ENCODE data around the gene BCL2L13. TPM values are rescaled to one million over a fixed set of nuclear protein-coding genes. Genes with fewer than 3 reads are reported as not detected.
"Not testable (repeated sequence)": the region's sequence is repeated elsewhere in the genome, so short reads cannot be mapped to it uniquely, and the experiment has no call there.

The BCL2L13 gene
- total RNA-seq, 1 donor from 2014 or later, result 42.6 TPM

DNA sequence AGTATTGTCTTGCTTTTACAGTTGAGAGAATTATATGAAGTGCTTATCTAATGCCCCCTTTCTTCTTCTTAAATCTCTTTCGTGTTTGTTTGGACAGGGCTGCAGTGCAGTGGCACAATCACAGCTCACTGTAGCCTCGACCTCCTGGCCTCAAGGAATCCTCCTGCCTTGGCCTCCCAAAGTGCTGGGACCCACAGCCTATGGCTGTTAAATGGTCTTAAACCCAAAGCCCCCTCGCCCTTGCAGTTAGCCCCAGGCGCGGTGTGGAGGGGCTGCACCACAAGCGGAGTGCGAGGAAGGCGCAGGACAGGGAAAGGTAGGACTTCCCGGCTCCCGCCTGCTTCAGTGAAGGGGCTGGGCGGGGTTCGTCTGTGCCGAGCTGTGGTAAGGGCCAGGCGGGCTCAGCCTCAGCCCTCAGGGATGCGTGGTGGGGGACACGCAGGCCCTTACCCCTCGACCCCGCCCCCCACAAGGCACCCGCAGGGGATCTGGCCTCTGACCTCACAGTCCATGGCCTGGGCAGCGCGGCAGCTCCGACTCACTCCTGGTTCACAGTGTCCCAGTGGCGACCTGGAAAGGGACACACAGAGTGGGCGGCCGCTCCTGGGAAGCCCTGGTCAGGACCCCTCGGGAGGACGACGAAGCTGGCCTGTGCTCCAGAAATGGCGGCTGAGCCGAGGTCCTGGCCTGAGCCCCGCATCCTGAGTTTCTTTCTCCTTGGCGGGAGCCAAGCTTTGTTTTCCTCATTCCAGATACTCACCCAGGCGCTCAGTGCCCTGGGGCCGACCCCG, 111.2 kb downstream of the BCL2L13 start:
- no peaks in the 10 kb centered on the region for H3K4me1 Mint-ChIP-seq (ENCODE audit: low read depth, unreplicated experiment)
- H3K27ac Mint-ChIP-seq (ENCODE audit: unreplicated experiment), result no peak overlapping the region
- no peak overlapping the region for H3K4me3 Mint-ChIP-seq (ENCODE audit: unreplicated experiment)
- H3K27me3 Mint-ChIP-seq (ENCODE audit: unreplicated experiment), result peaks cover 2% of the 10 kb centered on the region
- TF ChIP-seq, protein P1, sequence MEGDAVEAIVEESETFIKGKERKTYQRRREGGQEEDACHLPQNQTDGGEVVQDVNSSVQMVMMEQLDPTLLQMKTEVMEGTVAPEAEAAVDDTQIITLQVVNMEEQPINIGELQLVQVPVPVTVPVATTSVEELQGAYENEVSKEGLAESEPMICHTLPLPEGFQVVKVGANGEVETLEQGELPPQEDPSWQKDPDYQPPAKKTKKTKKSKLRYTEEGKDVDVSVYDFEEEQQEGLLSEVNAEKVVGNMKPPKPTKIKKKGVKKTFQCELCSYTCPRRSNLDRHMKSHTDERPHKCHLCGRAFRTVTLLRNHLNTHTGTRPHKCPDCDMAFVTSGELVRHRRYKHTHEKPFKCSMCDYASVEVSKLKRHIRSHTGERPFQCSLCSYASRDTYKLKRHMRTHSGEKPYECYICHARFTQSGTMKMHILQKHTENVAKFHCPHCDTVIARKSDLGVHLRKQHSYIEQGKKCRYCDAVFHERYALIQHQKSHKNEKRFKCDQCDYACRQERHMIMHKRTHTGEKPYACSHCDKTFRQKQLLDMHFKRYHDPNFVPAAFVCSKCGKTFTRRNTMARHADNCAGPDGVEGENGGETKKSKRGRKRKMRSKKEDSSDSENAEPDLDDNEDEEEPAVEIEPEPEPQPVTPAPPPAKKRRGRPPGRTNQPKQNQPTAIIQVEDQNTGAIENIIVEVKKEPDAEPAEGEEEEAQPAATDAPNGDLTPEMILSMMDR (IDR thresholded peaks at IDR 0.05; ENCODE audit: partially characterized antibody, unreplicated experiment), result no peak
- H3K36me3 Mint-ChIP-seq (ENCODE audit: unreplicated experiment), result no peaks in the 10 kb centered on the region
- H3K9me3 Mint-ChIP-seq (ENCODE audit: unreplicated experiment), result no peaks in the 10 kb centered on the region
- DNase-seq, result no peak

DNA sequence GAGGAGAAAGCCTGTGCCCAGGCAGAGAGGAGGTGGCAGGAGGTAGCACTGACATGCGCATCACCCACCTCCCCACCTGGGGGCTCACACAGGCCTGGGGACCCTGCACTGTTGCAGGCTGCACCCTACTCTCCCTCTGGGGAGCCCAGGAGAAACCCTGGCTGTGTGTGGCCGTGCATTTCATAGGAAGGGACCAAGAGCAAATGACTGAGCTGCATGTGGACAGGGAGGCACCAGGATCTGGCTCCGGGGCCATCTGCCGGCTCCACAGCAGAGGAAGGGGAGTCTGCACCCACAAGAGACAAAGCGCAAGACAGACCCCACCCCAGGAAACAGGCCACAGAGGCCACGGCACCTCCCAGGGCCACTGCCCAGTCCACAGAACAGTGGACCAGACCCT, 113.0 kb downstream of the BCL2L13 start:
- Mint-ChIP-seq H3K9me3 (ENCODE audit: unreplicated experiment) (peaks cover 2% of the 10 kb centered on the region), H3K4me1 (ENCODE audit: low read depth, unreplicated experiment) (no peaks in the 10 kb centered on the region), H3K4me3 (ENCODE audit: unreplicated experiment) (no peak overlapping the region), H3K27ac (ENCODE audit: unreplicated experiment) (no peak overlapping the region), H3K36me3 (ENCODE audit: unreplicated experiment) (no peaks in the 10 kb centered on the region), H3K27me3 (ENCODE audit: unreplicated experiment) (peaks cover 1% of the 10 kb centered on the region)
- TF ChIP-seq, protein P1 (IDR thresholded peaks at IDR 0.05; ENCODE audit: partially characterized antibody, unreplicated experiment), result no peak
- no peak for DNase-seq

DNA sequence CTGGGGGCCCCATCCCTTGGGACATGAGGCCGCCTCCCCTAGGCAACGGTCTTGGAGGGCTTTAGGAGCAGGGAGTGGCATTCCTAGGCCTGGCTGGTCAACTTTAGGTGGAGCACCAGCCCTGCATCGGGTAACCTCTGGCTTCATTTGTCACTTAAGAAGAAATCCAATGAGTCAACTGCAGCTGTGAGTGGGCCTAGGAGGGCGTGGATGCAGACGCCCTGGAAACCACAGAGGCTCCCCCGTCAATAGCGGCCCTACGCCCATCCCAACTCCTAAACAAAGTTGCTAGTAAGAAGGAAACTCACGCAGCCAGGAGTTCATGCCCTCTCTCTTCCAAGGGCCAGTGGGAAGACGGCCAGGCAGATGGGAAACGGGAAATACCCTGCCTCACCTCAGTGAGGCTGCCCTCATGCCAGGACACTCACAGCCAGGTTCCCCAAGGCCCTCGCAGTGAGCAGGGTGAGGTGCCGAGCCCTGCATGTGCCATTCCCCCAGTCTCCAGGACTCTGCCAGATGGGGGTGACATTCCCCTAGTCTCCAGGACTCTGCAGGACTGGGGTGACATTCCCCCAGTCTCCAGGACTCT, 114.9 kb downstream of the BCL2L13 start:
- no peaks in the 10 kb centered on the region for H3K36me3 Mint-ChIP-seq (ENCODE audit: unreplicated experiment)
- H3K4me1 Mint-ChIP-seq (ENCODE audit: low read depth, unreplicated experiment), result no peaks in the 10 kb centered on the region
- TF ChIP-seq, protein P1 (IDR thresholded peaks at IDR 0.05; ENCODE audit: partially characterized antibody, unreplicated experiment), result no peak
- H3K4me3 Mint-ChIP-seq (ENCODE audit: unreplicated experiment), result no peak overlapping the region
- no peak for DNase-seq
- H3K27ac Mint-ChIP-seq (ENCODE audit: unreplicated experiment), result no peak overlapping the region
- peaks cover 1% of the 10 kb centered on the region for H3K27me3 Mint-ChIP-seq (ENCODE audit: unreplicated experiment)
- peaks cover 2% of the 10 kb centered on the region for H3K9me3 Mint-ChIP-seq (ENCODE audit: unreplicated experiment)

DNA sequence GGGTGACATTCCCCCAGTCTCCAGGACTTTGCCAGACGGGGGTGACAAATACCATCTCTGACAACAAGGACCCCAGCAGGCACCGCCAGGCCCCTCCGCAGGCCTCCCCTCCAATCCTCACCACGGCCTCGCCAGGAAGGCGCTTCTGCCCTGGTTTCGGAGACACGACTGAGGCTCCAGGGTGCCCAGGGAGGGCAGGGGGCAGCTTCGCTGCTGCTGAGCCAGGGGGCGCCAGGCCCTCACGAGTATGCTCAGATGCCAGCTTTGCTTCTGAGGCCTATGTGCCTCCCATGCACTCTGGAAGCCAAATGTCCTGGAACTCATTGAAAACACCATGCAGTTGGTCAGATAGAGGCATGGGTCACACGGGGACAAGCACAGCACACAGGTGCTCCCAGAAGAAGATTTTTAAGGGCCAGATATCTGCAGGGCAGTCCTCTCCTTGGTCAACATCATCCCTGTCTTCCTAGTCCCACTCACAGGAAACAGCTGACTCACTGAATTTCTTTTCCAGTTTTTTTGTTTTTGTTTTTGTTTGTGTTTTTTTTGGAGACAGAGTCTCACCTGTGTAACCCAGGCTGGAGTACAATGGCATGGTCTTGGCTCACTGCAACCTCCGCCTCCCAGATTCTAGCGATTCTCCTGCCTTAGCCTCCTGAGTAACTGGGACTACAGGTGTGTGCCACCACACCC, 115.8 kb downstream of the BCL2L13 start:
- peaks cover 1% of the 10 kb centered on the region for H3K27me3 Mint-ChIP-seq (ENCODE audit: unreplicated experiment)
- H3K9me3 Mint-ChIP-seq (ENCODE audit: unreplicated experiment), result peaks cover 2% of the 10 kb centered on the region
- no peaks in the 10 kb centered on the region for H3K4me1 Mint-ChIP-seq (ENCODE audit: low read depth, unreplicated experiment)
- no peaks in the 10 kb centered on the region for H3K36me3 Mint-ChIP-seq (ENCODE audit: unreplicated experiment)
- TF ChIP-seq, protein P1 (IDR thresholded peaks at IDR 0.05; ENCODE audit: partially characterized antibody, unreplicated experiment), result no peak
- H3K27ac Mint-ChIP-seq (ENCODE audit: unreplicated experiment), result no peak overlapping the region
- no peak overlapping the region for H3K4me3 Mint-ChIP-seq (ENCODE audit: unreplicated experiment)
- DNase-seq, result no peak

DNA sequence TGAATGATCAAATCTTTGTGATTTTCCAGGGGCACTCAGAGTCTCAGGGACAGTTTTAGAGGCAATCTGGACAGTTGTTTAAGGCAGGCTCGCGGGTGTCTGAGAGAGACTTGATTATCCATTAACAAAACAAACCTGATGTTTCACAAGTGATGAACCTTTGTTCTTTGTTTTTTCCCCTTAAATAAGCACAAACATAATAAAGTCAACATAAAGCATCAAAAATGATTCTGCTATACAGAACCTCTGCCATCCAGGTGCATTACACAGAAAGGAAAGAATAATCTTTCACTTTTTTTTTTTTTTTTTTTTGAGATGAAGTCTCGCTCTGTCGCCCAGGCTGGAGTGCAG, 122.6 kb downstream of the BCL2L13 start:
- no peaks in the 10 kb centered on the region for H3K36me3 Mint-ChIP-seq (ENCODE audit: unreplicated experiment)
- H3K9me3 Mint-ChIP-seq (ENCODE audit: unreplicated experiment), result peaks cover 3% of the 10 kb centered on the region
- H3K4me1 Mint-ChIP-seq (ENCODE audit: low read depth, unreplicated experiment), result no peaks in the 10 kb centered on the region
- no peak overlapping the region for H3K27ac Mint-ChIP-seq (ENCODE audit: unreplicated experiment)
- TF ChIP-seq, protein P1 (IDR thresholded peaks at IDR 0.05; ENCODE audit: partially characterized antibody, unreplicated experiment), result no peak
- no peak overlapping the region for H3K4me3 Mint-ChIP-seq (ENCODE audit: unreplicated experiment)
- H3K27me3 Mint-ChIP-seq (ENCODE audit: unreplicated experiment), result no peaks in the 10 kb centered on the region
- DNase-seq, result no peak

DNA sequence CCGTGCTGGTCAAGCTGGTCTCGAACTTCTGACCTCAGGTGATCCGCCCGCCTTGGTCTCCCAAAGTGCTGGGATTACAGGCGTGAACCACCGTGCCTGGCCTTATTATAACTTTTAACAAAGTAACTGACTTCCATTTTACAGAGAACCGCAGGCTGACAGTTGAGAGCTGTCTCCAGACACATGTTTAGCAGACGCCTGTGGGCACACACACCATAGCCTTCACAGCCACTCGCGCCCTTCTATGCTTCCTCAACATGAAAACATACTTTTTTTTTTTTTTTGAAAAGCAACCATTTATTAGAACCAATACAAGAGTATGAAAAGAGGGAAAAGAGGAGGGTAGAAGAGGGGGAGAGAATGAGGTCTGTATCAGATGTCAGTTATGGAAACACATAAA, 124.9 kb downstream of the BCL2L13 start:
- H3K27me3 Mint-ChIP-seq (ENCODE audit: unreplicated experiment); DNase-seq; H3K4me3 Mint-ChIP-seq (ENCODE audit: unreplicated experiment); H3K27ac Mint-ChIP-seq (ENCODE audit: unreplicated experiment); H3K36me3 Mint-ChIP-seq (ENCODE audit: unreplicated experiment); H3K9me3 Mint-ChIP-seq (ENCODE audit: unreplicated experiment); H3K4me1 Mint-ChIP-seq (ENCODE audit: low read depth, unreplicated experiment): not testable (repeated sequence)
